ENCODE data around the gene DFFB.

Gene DFFB

DNA sequence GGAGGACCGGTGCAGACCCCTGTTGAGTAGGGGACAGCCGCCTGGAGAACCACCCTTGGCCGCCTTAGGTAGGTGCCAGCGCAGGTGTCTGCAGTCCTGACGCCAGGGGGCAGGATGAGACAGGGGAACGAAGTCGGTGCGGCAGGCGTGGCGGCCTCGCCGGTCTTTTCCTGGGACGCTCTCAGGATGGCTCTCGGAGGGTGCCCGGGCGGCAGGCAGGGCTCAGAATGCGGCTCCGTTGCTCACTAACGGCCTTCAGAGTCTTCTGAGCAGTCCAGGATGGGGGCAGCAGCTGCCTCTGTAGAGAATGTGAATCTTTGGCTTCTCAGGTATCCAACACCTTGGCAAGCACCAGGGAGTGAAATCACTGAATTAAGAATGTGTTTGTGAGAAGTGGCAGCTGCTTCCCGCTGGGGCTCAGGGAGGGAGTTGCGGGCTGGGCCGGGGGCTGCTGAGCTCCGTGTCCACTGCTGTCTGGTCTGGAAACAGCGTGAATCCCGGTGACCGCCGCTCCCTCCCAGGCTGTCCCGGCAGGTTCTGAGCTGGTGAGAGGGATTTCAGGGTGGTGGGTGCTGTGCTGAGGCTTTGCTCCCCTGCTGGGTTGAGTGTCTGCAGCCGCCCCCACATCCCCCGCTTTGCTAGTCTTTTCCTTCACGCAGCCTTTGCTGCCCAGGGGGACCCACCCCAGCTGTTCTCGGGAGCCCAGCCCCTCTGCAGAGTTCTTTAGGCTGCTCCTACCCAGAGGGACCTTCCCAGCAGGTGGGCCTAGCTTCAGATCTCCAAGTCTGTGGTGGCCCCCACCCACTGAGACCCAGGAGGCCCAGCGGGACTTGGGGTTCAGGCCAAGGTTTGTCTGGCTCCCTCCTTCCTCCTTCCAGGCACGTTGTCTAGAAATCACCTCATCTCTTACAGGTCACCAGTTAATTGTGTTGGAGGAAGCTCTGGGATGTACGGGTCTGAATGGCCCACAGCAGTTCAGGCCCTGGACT lies 53.9 kb downstream of the DFFB start (continued):
- TF ChIP-seq, protein P1, sequence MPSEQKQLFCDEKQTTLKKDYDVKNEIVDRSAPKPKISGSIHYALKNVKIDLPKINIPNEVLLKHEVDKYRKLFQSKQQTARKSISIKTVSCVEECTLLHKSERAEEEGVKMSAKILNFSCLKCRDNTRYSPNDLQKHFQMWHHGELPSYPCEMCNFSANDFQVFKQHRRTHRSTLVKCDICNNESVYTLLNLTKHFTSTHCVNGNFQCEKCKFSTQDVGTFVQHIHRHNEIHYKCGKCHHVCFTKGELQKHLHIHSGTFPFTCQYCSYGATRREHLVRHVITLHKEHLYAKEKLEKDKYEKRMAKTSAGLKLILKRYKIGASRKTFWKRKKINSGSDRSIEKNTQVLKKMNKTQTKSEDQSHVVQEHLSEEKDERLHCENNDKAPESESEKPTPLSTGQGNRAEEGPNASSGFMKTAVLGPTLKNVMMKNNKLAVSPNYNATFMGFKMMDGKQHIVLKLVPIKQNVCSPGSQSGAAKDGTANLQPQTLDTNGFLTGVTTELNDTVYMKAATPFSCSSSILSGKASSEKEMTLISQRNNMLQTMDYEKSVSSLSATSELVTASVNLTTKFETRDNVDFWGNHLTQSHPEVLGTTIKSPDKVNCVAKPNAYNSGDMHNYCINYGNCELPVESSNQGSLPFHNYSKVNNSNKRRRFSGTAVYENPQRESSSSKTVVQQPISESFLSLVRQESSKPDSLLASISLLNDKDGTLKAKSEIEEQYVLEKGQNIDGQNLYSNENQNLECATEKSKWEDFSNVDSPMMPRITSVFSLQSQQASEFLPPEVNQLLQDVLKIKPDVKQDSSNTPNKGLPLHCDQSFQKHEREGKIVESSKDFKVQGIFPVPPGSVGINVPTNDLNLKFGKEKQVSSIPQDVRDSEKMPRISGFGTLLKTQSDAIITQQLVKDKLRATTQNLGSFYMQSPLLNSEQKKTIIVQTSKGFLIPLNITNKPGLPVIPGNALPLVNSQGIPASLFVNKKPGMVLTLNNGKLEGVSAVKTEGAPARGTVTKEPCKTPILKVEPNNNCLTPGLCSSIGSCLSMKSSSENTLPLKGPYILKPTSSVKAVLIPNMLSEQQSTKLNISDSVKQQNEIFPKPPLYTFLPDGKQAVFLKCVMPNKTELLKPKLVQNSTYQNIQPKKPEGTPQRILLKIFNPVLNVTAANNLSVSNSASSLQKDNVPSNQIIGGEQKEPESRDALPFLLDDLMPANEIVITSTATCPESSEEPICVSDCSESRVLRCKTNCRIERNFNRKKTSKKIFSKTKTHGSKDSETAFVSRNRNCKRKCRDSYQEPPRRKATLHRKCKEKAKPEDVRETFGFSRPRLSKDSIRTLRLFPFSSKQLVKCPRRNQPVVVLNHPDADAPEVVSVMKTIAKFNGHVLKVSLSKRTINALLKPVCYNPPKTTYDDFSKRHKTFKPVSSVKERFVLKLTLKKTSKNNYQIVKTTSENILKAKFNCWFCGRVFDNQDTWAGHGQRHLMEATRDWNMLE (tag by site-specific recombination; conservative IDR thresholded peaks at IDR 0.05; ENCODE audit: low read depth): no peak
- TF ChIP-seq, protein P2, sequence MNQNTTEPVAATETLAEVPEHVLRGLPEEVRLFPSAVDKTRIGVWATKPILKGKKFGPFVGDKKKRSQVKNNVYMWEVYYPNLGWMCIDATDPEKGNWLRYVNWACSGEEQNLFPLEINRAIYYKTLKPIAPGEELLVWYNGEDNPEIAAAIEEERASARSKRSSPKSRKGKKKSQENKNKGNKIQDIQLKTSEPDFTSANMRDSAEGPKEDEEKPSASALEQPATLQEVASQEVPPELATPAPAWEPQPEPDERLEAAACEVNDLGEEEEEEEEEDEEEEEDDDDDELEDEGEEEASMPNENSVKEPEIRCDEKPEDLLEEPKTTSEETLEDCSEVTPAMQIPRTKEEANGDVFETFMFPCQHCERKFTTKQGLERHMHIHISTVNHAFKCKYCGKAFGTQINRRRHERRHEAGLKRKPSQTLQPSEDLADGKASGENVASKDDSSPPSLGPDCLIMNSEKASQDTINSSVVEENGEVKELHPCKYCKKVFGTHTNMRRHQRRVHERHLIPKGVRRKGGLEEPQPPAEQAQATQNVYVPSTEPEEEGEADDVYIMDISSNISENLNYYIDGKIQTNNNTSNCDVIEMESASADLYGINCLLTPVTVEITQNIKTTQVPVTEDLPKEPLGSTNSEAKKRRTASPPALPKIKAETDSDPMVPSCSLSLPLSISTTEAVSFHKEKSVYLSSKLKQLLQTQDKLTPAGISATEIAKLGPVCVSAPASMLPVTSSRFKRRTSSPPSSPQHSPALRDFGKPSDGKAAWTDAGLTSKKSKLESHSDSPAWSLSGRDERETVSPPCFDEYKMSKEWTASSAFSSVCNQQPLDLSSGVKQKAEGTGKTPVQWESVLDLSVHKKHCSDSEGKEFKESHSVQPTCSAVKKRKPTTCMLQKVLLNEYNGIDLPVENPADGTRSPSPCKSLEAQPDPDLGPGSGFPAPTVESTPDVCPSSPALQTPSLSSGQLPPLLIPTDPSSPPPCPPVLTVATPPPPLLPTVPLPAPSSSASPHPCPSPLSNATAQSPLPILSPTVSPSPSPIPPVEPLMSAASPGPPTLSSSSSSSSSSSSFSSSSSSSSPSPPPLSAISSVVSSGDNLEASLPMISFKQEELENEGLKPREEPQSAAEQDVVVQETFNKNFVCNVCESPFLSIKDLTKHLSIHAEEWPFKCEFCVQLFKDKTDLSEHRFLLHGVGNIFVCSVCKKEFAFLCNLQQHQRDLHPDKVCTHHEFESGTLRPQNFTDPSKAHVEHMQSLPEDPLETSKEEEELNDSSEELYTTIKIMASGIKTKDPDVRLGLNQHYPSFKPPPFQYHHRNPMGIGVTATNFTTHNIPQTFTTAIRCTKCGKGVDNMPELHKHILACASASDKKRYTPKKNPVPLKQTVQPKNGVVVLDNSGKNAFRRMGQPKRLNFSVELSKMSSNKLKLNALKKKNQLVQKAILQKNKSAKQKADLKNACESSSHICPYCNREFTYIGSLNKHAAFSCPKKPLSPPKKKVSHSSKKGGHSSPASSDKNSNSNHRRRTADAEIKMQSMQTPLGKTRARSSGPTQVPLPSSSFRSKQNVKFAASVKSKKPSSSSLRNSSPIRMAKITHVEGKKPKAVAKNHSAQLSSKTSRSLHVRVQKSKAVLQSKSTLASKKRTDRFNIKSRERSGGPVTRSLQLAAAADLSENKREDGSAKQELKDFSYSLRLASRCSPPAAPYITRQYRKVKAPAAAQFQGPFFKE (tag by site-specific recombination; IDR thresholded peaks at IDR 0.05; ENCODE audit: borderline replicate concordance): no peak
- TF ChIP-seq ZFP37 (tag by site-specific recombination; IDR thresholded peaks at IDR 0.05): peak; percentile 24; the same call in 1 of the 2 replicates
- TF ChIP-seq ZNF600 (tag by site-specific recombination; IDR thresholded peaks at IDR 0.05): 0 out of 2 replicates have a peak, but pooled peaks have one; percentile 19
- TF ChIP-seq, protein P3, sequence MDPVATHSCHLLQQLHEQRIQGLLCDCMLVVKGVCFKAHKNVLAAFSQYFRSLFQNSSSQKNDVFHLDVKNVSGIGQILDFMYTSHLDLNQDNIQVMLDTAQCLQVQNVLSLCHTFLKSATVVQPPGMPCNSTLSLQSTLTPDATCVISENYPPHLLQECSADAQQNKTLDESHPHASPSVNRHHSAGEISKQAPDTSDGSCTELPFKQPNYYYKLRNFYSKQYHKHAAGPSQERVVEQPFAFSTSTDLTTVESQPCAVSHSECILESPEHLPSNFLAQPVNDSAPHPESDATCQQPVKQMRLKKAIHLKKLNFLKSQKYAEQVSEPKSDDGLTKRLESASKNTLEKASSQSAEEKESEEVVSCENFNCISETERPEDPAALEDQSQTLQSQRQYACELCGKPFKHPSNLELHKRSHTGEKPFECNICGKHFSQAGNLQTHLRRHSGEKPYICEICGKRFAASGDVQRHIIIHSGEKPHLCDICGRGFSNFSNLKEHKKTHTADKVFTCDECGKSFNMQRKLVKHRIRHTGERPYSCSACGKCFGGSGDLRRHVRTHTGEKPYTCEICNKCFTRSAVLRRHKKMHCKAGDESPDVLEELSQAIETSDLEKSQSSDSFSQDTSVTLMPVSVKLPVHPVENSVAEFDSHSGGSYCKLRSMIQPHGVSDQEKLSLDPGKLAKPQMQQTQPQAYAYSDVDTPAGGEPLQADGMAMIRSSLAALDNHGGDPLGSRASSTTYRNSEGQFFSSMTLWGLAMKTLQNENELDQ (tag by site-specific recombination; IDR thresholded peaks at IDR 0.05; ENCODE audit: low read depth): no peak
- TF ChIP-seq GLIS1 (tag by site-specific recombination; IDR thresholded peaks at IDR 0.05): peak; percentile 36; the same call in 1 of the 2 replicates
- TF ChIP-seq, protein P4, sequence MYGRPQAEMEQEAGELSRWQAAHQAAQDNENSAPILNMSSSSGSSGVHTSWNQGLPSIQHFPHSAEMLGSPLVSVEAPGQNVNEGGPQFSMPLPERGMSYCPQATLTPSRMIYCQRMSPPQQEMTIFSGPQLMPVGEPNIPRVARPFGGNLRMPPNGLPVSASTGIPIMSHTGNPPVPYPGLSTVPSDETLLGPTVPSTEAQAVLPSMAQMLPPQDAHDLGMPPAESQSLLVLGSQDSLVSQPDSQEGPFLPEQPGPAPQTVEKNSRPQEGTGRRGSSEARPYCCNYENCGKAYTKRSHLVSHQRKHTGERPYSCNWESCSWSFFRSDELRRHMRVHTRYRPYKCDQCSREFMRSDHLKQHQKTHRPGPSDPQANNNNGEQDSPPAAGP (tag by site-specific recombination; IDR thresholded peaks at IDR 0.05): peak; percentile 56; the same call in 1 of the 2 replicates
- TF ChIP-seq ZNF112 (tag by site-specific recombination; IDR thresholded peaks at IDR 0.05): no peak
- TF ChIP-seq ZNF114 (tag by site-specific recombination; IDR thresholded peaks at IDR 0.05): no peak
- TF ChIP-seq ZNF529 (tag by site-specific recombination; IDR thresholded peaks at IDR 0.05; ENCODE audit: insufficient replicate concordance): no peak
- TF ChIP-seq ZIC2 (tag by site-specific recombination; IDR thresholded peaks at IDR 0.05): peak; percentile 75
- TF ChIP-seq, protein P5, sequence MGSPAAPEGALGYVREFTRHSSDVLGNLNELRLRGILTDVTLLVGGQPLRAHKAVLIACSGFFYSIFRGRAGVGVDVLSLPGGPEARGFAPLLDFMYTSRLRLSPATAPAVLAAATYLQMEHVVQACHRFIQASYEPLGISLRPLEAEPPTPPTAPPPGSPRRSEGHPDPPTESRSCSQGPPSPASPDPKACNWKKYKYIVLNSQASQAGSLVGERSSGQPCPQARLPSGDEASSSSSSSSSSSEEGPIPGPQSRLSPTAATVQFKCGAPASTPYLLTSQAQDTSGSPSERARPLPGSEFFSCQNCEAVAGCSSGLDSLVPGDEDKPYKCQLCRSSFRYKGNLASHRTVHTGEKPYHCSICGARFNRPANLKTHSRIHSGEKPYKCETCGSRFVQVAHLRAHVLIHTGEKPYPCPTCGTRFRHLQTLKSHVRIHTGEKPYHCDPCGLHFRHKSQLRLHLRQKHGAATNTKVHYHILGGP (tag by site-specific recombination; IDR thresholded peaks at IDR 0.05): no peak
- 0 out of 2 replicates have a peak, but pooled peaks have one; percentile 34 for TF ChIP-seq IKZF3 (tag by site-specific recombination; IDR thresholded peaks at IDR 0.05)
- TF ChIP-seq KLF7 (tag by site-specific recombination; IDR thresholded peaks at IDR 0.05; ENCODE audit: borderline replicate concordance): no peak
- no peak for TF ChIP-seq ZBTB20 (tag by site-specific recombination; IDR thresholded peaks at IDR 0.05)
- no peak for TF ChIP-seq ZNF747 (tag by site-specific recombination; IDR thresholded peaks at IDR 0.05)
- TF ChIP-seq, protein P6, sequence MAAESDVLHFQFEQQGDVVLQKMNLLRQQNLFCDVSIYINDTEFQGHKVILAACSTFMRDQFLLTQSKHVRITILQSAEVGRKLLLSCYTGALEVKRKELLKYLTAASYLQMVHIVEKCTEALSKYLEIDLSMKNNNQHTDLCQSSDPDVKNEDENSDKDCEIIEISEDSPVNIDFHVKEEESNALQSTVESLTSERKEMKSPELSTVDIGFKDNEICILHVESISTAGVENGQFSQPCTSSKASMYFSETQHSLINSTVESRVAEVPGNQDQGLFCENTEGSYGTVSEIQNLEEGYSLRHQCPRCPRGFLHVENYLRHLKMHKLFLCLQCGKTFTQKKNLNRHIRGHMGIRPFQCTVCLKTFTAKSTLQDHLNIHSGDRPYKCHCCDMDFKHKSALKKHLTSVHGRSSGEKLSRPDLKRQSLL (tag by site-specific recombination; IDR thresholded peaks at IDR 0.05): no peak
- TF ChIP-seq ZNF548 (tag by site-specific recombination; IDR thresholded peaks at IDR 0.05): no peak

All from HEK293 (cell line).